NOMO-1 treated with dmso at 0.1 percent for 144 hours (cell line): ENCODE data around the gene ATF7.
A peak's percentile ranks its signal among the peaks of the same experiment; 100 is the strongest.
"Not testable (repeated sequence)": the region's sequence is repeated elsewhere in the genome, so short reads cannot be mapped to it uniquely, and the experiment has no call there.

Experiments used
- DNase-seq: peaks from one replicate; lab custom pipeline; 2025; ENCODE audit not compliant: unreplicated experiment; lab: John Stamatoyannopoulos, UW

ATF7 gene

DNA sequence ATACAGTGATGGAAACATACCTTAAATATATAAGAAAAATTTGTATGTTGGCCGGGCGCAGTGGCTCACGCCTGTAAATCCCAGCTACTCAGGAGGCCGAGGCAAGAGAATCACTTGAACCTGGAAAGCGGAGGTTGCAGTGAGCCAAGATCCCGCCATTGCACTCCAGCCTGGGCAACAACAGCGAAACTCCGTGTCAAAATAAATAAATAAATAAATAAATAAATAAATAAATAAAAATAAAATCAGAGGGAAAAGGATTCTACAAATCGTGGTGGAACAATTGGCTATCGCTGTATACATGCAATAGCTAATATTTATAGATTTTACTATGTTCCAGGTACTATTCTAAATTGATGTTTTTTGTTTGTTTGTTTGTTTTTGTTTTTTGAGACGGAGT lies 1.7 kb upstream of the ATF7 start:
- DNase-seq: no peak

DNA sequence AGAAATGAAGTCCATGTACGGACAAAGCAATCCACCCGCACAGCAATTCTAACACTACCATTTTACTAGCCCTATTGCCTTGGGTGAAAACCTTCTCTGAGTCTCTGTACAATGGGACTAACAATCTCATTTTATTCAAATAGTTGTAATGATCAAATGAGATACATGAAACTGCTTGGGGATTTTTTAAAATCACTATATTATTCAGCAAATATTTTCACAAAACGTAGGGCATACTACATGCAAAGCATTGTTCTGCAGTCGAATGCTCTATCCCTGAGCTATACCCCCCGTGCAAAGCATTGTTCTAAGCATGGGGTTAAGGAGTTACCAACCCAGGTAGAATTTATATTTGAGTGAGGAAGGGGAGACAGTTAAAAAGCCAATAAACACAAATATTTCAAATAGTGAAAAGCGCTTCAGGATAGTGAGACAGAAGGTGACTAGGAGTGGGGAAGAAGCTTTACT lies 554 bp upstream of the ATF7 start:
- no peak for DNase-seq

DNA sequence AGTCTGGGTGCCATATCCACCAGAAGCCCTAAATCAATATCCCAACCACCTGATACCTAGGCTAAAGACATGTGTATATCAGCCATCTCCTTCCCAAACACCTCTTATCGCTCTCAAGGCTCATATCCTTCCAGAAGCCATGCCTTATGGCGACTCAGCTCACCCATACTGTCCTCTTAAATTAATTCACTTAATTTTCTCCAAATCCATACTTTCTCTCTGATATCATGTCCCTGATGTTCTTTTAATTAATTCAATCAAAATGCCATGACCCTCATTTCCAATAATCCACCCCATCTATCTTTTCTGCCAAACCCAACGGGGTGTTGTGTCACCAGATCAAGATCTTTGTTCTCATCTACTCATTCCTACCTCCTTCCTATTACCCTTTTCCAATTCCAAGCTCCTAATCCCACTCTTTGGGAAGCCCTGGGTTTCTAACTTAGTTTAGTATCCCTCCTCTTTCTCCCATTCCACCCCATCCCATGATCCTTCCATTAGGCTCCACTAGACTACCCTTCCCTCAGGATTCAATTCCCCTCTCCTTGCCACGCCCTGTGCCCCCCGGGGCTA lies 723 bp downstream of the ATF7 start:
- DNase-seq: no peak

DNA sequence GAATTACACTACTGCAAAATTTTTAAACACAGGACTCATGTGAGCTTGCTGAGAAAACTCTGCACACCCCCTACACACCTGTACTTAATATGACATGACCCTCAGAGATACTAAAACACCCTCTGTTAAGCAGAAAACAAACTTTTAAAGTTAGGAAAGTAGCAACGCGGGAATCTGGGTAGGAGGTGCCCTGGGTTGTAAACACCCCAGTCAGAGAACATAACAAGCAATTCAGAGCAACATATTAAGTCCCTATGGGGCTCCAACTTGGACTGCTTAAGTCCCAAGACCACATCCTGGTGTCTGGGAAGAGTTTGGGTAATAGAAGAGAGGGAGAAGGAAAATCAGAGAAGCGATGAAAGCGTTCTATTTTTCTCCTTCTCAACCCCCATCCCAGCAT lies 1.2 kb downstream of the ATF7 start:
- DNase-seq: no peak

DNA sequence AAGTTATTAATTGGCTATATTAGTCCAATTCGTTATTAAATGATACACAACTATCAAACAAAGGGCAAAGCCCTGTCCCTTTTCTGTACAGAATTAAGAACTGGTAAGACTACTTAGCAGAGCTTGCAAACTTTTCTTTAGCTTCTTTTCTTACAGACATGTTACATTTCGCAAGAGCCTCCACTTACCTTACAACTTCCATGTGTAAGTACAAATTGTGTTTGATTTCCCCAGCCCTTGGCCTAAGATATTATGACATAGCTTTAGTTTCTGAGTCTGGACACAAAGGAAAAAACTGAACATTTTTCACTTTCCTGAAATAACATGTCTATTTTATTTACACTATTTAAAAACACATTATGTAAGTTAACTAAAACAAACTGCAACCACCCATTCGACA lies 1.7 kb downstream of the ATF7 start:
- no peak for DNase-seq

DNA sequence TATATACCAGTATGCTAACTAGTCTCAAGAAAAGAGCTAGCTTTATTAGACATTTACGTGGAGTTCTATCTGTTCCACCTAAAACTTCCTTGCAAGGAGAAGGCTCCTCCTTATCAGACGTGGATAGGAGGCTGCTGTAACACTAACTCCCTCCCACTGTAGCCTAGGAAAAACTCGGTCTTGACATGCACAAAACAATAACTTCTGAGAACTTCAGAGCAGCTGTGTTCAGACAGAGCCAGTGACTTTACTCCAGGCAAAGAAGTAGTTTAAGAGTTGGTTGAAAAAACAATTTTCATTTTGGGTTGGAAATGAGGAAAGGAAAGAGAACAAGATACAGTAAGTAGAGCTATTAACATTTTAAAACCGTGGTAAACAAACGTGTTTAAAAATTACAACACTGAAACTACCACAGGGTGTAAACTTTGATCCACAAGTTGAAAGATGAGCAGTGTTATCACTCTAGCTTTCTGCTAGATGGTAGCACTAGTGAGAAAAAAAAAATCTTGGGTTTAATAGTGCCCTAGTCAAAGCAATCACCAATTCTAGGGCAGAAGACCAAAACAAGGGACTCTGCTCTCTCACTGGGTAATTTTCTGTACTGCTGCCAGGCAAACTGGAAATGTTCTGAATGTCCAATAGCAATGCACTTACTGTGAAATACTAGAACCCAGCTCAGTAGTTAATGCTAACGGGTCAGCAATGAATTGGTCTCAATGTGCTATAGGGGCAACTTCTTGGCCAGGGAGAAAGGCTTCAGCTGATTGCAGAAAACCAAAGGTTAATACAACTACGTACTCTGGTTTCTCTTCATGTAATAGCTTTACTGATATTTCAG lies 2.4 kb downstream of the ATF7 start:
- no peak for DNase-seq

DNA sequence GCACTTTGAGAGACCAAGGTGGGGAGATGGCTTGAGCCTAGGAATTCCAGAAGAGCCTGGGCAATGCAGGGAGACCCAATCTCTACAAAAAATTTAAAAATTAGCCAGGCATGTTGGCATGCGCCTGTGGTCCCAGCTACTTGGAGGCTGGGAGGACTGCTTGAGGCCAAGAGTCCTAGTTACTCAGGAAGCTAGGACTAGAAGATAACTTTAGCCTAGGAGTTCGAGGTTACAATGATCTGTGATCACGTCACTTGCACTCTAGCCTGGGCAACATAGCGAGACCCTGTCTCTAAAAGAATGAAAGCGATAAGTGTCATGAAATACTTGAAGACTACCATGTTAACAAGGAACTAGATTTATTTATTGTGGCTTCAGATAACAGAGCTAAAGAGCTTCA lies 3.5 kb downstream of the ATF7 start:
- DNase-seq: no peak

DNA sequence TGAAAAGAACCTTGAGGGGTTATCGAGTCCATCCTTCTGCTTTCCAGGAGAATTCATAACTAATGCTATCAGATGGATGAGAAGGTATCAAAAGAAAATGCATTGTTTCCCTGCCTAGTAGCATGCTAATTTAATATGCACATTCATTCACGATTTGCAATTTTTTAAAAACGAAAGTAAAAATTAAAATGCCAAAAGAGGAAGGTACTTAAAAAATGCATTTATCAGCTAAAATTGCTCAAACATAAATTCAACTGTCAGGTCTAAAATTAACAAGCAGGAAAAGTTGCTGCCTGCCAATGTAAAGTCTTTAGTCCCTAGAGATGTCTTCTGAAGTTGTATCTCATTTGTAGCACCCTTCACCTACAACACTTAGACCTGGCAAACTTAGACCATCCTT lies 7.9 kb downstream of the ATF7 start:
- DNase-seq: peak; percentile 67

DNA sequence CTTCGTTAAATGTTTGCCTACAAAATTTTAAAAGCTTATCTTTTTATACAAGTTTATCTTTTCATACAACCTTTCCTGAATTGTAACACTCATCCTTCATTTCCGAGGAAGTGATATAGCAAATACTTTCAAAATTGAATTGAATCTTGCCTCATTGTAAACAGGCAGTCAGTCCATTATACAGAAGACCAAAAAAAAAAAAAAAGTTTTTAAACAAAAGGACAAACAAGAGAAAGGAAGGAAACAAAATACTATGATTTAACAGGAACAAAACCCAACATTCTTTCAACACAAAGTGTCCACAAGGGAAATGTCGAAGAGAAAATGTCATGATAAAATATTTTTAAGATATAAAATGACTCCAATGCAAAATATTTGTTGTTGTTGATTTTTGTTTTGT lies 8.5 kb downstream of the ATF7 start:
- DNase-seq: no peak

DNA sequence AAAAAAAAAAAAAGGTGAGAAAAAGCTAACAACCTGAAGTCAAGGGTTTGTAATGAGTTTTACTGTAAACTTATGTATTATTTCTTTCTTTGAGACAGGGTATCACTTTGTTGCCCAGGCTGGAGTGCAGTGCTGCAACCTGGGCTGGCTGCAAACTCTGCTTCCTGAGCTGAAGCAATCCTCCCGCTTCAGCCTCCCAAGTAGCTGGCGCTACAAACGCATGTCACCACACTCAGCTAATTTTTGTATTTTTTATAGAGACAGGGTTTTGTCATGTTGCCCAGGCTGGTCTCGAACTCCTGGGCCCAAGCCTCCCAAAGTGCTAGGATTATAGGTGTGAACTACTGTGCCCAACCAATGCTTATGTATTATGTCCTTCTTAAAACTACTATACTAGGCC lies 9.2 kb downstream of the ATF7 start:
- DNase-seq: no peak

DNA sequence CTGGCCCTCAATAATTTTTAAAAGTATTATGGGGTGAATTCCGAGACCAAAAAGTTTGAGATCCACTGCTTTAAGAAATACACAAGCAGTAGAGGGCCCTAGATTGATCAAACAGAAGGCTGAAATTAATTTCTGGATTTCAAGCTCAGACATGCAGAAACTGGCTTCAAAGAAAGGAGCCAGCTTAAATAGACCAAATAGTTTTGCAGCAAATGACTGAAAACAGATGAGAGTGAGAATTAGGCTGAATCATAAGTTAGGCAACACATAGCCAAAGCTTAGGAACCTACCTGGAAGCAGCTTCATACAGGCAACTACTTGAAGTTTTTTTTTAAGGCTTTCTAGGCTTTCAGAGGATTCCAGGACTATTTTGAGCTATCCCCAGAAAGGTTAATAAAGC lies 12.4 kb downstream of the ATF7 start:
- DNase-seq: no peak

DNA sequence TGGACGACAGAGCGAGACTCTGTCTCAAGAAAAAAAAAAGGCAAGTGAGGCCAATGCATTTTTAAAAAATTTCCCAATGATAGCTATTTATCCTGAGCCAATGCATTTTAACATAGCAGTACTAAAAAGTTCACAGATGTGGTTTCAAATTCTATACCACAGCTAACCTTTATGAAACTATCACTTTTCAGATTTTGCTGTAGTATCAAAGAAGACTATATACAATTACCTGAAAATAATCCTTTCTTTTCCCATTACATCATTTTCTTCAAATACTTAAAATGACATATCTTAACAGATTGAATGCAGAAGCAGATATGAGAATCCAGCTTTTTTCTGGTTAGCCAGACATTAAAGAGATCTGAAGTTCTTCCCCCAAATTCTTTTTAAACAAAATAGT lies 13.2 kb downstream of the ATF7 start:
- DNase-seq: no peak

DNA sequence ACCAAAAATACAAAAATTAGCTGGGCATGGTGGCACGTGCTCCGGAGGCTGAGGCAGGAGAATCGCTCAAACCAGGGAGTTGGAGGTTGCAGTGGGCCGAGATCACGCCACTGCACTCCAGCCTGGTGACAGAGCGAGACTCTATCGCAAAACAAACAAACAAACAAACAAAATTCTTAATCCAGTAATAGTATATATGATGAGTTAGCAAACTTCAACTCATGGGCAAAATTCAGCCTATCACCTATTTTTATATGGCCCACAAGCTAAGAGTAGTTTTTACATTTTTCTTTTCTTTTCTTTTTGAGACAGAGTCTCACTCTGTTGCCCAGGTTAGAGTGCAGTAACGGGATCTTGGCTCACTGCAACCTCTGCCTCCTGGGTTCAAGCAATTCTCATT lies 14.9 kb downstream of the ATF7 start:
- no peak for DNase-seq

DNA sequence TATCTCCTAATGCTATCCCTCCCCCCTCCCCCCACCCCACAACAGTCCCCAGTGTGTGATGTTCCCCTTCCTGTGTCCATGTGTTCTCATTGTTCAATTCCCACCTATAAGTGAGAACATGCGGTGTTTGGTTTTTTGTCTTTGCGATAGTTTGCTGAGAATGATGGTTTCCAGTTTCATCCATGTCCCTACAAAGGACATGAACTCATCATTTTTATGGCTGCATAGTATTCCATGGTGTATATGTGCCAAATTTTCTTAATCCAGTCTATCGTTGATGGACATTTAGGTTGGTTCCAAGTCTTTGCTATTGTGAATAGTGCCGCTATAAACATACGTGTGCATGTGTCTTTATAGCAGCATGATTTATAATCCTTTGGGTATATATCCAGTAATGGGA lies 19.5 kb downstream of the ATF7 start:
- not testable (repeated sequence) for DNase-seq

DNA sequence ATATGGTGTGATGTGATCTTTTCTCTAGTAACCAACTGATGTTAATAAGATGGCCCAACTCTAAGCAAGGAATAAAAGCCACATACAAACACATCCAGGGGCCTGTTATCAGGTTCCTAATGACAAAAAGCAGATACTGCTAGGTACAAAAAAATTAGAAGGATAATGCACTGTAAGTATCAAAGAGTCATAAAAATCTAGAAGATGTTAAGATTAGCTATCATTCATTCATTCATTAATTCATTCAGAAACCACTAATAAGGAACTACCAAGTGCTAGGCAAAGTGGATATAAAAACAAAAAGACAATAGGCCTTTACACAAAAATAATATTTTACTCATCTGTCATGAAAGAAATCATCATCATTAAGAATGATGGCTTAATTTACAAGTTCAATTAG lies 21.6 kb downstream of the ATF7 start:
- no peak for DNase-seq

DNA sequence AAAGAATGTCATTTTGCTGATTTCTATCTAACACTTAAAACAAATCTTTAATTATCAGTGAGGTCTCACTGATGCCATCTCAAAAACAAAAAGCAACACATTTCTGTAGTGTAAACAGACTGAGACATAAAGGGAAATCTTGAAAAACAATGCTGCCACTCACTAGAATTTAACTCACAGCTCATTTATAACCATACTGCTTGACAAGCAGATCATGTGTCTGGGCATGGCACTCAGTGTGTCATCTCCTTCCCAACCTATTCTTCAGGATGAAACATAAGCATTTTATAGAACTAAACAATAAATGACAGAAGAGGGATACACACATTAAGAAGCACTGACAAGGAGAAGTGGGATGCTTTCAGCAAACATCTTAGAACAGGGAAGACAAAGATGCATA lies 22.4 kb downstream of the ATF7 start:
- no peak for DNase-seq

DNA sequence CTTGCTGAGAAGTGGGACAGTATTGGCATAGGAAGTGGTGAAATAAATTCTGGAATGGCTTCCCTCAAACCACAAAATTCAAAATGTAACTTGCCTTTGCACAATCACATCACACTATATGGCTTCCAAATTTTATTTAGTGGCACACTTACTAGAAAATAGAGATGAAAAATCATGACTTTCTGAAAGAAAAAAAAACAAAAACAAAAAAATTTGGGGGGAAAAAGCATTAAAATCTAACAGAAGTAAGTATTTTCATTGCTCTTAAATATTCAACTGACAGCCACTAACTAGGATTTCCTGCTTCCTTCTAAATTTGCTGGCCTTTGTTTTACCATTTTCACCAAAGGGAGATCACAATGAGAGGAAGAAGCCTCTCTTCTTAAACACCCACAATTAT lies 23.0 kb downstream of the ATF7 start:
- DNase-seq: no peak

DNA sequence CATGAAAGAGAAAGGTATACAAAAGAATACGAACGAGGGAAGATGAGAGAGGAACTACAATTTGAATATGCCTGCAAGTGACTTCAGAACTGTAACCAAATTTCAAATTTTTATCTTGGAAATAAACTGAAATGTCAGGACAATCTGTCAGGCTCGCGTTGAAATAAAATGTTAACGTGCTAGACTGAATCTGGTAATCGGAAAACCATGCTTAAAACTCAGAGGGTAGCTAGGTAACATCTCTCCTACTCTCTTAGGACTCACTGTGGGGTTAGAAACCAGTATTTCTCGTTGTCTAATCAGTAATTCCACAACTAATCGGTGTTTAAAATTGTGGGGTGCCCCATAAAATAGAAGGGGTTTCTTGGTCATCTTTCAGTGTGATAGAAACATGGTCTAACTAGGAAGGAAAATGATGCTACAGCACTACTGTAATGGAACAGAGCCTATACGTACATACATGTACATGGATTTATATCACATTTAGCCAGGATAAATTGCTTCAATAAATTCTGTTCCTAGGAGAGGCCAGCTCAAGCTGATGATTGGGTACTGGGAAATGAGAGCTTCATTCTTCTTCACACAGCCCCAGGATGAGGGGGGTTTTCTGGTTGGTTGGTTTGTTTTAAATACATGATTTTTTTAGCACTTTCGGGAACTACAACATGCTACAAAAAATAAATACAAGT lies 23.9 kb downstream of the ATF7 start:
- no peak for DNase-seq

DNA sequence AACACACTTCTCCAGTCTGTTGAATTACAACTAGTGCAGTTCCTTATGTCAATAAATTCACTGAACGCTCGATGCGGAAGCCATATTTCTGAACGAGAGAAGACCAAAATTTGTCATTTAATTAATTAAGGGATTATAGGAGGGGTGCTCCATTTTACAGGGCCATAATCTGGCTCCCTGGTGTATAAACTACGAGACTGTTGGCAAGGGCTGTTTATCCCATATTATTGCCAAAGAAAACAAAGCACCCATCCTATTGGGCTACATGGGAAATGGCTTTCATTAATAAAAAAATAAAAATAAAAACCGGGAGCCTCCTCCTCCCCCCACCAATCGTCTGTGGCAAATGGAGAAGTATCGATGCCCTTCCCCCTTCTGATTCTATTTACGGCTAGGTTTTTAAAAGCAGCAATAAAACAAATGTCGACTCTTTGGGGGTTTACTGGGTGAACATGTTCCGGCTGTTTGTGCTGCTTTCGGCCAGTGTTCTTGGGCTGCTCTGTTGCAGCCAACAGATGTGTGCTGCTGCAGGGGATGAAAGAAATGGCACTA lies 24.8 kb downstream of the ATF7 start:
- DNase-seq: peak; percentile 40

DNA sequence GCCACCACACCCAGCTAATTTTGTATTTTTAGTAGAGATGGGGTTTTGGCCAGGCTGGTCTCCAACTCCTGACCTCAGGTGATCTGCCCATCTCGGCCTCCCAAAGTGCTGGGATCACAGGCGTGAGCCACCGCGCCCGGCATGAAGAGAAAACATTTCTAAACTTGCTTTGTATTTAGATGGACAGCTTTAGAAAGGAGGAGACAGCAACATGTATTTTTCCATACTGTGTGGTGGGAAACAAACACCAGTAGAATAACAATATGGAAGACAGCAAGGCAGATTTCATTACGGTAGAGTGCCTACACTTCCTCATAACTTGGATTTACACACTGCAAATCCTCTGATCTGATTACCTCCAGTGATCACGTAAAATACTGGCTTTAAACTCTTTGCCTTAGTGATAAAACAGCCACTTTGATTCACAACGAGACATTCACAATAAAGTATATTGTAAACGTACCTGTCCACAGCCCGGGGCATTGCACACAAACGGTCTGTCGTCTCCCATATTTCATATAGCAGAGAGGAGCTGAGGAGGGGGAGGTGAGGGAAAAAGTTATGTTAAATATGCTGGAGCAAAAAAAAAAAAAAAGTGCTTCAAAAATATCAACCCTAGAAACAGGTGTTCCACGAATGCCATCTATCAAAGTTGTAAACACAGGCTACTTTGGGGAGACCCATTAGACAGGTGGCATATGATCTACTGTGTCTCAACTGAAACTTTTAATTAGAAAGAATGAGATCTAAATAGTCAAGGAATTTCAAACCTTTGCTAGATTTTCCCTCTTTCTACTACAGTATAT lies 25.5 kb downstream of the ATF7 start:
- DNase-seq: no peak

DNA sequence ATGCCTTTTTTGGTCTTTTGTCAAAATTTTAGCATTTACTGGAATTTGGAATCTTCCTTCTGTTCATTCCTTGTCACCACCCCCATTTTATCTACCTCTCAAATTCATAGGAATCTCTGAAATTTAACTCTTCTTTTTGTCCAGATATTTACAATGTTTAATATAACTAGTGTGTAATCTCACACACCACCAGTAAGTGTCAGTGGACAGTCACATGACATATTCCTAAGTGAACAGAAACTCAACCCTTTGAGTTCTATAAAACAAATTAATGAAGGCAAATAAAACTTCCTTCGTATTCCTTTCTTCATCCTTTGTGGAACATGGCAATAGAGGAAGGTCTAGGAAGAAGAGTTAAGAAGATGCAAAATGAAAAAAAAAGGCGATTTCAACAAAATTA lies 26.6 kb downstream of the ATF7 start:
- no peak for DNase-seq
